ENCODE results near the gene DEDD2.
A peak's percentile ranks its signal among the peaks of the same experiment; 100 is the strongest.

Gene DEDD2

DNA sequence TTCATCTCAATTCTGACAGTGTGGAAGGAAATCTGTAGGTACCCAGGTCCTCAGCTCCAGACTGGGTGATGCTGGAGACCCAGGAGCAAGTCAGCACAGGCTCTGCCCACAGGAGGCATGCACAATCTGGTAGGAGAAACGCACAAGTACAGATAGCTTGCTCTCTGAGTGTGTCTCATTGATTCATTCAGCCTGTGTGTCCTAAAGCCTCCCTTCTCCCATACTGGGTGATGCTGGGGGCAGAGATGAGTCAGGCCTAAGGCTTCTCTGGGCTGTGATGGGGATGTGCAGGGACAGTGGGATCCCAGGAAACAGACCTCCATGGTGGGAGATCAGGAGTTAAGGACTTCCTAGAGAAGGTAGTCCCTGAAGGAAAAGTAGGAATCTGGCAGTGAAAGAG lies 9.4 kb upstream of the DEDD2 start:
- no peak for DNase-seq

DNA sequence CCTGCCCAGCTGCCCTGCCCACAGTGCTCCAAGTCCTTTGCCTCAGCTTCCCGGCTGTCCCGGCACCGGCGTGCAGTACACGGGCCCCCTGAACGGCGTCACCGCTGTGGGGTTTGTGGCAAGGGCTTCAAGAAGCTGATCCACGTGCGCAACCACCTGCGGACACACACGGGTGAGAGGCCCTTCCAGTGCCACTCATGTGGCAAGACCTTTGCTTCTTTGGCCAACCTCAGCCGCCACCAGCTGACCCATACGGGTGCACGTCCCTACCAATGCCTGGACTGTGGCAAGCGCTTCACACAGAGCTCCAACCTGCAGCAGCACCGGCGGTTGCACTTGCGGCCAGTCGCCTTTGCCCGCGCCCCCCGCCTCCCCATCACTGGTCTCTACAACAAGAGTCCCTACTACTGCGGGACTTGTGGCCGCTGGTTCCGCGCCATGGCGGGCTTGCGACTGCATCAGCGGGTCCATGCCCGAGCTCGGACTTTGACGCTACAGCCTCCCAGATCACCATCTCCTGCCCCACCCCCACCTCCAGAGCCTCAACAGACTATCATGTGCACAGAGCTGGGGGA lies 8.3 kb upstream of the DEDD2 start:
- no peak for DNase-seq

DNA sequence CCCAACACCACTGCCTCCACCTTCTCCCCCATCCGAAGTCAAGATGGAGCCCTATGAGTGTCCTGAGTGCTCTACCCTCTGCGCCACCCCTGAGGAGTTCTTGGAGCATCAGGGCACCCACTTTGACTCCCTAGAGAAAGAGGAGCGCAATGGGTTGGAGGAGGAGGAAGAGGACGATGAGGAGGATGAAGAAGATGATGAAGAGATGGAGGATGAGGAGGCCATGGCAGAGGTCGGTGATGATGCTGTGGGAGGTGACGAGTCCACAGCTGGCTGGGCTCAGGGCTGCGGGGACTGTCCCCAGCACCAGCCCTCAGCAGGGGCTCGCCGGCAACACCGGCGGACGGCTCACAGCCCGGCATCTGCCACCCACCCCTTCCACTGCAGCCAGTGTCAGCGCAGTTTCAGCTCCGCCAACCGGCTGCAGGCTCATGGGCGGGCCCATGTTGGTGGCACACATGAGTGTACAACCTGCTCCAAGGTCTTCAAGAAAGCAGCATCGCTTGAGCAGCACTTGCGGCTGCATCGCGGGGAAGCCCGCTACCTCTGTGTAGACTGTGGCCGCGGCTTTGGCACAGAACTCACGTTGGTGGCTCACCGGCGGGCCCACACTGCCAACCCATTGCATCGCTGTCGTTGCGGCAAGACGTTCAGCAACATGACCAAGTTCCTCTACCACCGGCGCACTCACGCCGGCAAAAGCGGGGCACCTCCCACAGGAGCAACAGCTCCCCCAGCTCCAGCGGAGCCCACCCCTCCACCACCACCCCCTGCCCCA lies 7.7 kb upstream of the DEDD2 start:
- DNase-seq, result no peak

DNA sequence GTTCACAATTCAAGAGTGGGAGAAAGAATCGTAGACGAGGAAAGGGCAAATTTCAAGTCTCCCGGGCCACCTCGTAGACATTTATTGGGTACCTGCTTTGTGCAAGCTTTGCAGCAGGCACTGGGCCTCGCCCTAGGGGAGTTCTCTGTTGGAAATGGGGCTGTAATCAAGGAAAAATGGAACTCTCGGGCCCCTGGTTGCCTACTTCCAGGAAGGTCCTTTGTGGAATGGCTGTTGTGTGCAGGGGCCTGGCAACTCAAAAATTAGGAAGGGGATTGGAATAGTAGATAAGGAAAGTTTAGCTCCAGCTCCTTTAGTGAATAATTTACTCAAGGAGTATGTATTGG lies 3.2 kb upstream of the DEDD2 start:
- DNase-seq, result no peak

DNA sequence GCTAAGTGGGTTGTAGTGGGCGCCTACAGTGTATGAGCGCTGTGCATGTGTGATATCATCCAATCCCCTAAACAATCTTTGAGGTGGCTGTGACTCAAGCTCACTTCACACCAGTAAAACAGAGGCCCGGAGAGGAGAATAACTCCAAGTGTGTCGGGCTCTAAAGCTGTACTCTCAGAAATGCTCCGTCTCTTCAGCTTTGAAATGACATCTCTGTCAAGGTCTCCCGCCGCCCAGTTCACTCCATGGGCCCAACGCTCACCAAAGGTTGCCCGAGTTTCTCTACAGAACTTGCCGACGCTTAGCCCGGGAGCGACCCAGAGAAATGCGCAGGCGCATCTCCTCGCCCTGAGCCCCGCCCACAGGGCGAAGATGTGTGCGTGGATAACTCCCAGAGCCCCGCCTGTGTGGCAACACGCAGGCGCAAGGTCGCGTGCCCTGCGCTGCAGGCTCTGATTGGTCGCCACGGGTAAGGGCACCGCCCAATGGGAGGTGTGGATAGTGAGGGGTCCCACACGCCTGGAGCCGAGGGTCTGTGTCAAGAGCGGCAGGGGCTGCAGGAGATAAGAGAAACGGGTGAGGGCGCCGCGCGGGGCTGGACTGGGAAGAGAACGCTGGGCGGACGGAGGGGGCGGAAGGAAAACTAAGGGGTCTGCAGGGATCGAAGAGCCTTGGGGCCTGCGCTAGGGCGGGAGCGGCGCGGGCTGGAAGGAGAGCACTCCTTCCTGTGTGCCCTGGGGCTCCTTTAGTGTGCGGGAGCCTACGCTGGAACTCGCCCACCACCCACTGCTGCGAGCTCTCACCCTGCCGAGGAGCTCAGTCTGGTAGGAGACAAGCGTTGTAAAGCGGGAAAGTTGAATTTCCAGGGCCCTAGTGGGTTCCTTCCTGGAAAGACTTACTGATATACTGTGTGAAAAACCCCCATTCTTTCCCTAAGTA lies 2.6 kb upstream of the DEDD2 start, which contains the start of gene ZNF526:
Gene ZNF526 (plus strand): TSS at position 501 of the 939 bp plus-strand sequence. CDS start 4,092 bp downstream, outside the sequence.
- DNase-seq, result peak; percentile 94

DNA sequence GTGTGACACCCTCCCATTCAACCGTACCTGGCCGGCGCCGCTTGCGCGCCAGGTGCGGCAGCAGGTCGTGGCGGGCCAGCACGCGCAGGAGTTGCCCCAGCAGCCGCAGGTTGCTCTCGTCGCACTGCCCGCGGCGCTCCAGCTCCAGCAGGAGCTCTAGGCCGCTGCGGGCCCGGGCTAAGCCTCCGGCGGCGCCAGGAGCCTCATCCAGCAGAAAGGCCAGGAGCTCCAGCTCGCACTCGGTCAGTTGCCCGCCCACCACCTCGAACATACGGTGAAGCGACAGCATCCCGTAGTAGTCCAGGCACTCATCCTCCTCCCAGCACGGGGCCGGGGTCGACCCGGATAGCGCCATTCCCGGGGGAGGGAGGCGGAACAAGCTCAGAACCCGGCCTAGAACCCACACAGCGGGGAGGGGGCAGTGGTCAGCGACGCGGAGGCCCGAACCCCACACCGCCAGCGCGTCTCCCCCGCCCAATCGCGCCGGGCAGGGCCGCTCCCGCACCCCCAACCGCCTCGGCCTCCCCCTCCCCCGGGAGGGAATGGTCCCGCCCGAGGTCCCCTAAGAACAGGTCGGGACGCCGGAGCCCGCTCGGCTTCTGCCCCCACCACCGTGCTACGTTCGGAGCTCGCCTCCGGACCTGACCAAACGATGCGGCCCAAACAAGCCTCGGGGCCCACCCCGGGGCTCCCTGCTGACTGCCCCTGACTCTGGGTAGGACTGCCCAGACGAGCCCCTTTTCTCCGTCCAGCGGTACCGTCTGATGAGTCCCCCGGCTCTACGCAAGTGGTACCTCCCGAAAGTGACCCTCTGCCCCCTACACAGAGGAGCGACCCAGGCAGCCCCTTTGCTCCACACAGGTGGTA lies 591 bp downstream of the DEDD2 start:
- DNase-seq, result no peak

DNA sequence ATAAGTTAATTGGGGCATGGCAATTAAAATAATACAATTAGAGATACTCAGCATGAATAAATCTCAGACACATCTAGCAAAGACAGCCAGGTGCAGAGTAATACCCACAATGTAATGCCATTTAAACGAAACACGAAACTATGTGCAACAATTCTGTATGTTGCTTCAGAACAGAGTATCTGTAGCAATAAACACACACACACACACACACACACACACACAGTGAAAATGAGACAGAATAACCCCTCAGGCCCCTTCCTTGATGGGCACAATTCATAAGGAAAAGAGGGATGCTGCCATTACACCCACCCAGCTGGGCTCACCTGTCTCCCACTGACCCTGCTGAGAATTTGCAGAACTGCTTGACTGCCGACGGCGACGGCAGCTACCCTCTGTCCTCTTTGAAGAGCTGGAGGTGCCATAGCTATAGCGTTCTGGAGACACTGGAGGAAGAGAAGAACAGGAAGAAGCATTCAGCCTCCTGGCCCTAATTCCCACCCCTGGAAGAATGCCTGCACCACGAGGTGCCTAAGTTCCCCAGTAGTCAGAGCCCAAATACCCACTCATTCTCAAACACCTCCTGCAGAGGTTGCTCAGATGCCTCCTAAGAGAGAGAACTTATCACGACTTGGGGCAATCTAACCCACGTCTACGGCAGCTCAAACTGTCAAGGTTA lies 2.5 kb downstream of the DEDD2 start:
- DNase-seq, result no peak

DNA sequence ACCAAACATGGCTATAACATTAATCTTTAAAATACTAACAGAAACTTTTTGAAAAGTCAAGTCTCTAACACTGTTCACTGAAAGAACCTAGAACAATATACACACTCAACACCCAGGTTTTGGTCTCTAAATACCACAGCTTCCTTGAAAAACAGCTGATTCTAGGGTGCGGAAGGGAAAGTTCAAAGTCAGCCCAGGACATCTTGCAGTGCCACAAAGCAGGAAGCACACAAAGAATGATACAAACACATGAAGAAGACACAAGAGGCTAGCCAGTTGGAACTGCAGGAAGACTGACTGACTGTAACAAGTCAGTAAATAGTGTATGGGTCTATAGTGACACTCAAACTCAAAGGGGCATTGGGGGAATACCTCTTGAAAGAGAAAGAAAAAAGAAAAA lies 4.6 kb downstream of the DEDD2 start:
- no peak for DNase-seq

DNA sequence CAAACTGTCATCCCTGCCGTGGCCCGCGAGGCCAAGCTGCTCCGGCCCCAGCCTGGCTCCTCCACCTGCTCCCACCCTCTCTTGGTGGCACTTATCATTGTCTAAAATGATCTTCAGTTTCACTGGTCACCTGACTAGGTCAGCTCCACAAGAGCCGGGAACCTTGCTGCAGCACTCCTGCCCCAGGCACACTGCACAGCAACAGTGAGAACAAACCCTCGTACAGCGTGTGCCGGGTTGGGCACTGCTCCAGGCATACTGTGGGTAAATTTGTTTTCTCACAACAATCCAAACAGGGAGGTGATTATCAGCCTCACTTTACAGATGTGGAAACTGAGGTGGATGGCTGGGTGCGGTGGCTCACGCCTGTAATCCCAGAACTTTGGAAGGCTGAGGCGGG lies 8.9 kb downstream of the DEDD2 start:
- DNase-seq, result no peak

DNA sequence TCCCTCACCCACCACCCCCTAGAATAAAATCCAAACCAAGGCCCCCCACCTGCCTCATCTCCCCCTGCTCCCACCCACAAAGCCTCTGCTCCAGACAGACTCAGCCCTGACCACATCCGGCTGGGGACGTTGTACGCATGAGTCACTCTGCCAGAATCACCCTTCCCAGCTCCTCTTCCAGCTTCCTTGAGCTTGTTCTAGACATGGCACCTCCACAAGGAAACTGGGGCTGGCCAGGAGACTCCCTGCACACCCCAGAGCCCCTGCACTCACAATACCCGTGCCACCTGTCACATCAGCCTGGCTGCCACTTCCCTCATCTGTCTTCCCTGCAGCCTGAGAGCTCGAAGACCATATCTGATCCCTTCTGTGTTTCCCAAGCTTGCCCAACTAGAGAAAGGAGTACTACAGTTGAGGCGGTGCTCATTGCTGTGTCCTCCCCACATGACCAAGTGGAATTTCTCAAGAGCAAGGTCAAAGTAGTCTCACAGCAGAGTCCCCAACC lies 9.7 kb downstream of the DEDD2 start:
- no peak for DNase-seq

DNA sequence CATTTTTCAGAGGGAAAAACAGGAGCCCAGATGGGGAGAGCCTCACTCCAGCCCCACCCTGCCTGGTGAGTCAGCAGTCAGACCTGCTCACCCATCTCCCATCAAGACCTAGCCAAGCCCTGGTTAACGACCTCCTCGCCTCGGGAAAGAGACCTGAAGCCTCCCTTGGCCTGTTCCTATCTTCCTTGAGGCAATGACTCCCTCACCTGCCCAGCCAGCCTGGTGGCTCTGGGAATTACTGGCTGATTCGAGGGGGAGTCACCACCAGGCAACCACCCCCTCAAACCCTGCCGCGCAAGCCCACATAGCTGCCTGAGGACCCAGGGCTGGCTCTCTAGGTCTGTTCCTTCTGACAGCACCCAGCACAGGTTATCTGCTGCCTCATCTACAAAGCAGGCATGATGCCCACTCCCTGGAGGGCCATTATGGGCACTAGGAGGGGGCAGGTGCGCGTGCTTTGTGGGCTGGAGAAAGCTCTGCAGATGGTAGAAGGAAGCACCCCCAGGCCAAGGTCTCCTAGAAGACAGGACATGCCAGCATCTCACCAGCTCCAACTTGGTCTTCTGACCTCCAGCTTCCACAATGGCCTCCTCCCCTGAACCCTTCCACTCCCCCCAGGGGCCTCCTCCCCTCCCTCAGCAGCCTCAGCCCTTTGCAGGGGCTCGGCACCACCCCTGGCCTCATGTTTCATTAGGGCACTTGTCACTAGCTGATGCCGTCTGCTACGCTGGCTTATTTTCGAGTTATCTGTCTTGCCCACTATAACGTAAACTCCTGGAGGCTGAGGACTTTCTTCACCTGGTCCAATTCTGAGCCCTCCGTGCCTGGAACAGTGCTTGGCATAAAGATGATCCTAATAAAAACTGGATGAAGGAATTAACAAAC lies 10.4 kb downstream of the DEDD2 start:
- no peak for DNase-seq

DNA sequence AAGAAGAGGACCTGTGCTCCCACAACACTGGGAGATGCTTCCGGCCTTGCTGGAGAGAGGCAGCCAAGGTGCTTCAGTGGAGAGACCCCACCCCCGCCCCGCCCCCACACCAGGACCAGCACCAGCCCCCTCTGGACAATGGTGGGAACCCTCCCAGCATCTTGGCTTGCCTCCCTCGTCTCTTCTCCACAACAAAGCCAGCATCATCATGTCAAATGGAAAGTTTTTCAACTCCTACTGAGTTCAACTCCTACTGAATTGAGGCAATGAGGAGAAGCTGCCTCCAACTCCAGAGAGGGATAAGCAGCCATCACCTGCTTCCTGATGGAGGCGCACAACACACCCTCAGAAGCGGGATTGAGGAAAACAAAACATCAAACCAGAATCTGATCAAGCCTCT lies 12.8 kb downstream of the DEDD2 start:
- no peak for DNase-seq

DNA sequence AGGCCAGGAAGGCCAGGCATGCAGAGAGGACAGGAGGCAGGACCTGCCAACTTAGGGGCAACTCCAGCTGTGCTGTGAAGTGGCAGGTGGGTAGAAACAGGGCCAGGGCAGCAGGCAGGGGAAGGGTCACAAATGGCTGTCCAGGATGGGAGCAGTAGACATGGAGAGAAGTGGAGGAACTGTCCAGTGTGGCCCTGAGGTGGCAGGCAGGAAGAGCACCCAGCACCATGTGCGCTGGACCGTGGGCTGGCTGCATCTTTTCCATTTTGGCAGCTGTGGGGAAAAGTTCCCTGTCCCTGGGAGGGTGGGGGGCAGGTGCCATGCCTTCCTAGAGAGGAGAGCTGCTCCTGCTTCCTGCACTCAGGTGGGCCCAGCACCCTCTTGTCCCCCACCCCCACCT lies 13.8 kb downstream of the DEDD2 start:
- no peak for DNase-seq

DNA sequence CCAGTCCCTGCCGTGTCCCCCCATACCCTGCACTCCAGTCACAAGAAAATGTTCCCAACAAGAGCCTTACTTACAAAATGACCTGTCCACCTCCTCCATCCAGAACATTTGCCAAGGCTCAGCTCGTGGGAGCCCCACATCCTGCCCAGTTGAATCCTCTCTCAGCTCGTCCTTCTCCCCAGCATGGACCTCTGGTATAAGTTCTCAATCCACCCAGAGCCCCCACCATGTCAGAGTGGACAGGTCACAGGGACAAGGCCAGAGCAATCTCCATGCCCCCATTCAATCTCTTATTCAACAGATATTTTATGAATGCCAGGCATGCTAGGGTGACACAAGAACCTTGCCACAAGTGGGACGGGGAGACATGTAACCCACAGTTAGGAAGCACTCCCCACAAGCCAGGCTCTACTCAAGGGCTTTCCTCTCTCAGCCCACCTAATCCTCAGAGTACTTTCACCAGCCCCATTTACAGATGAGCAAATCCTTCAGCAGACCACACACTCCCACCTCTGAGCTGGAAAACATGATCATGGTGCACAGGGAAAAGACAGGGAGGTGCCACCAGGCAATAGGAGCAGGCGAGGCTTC lies 15.1 kb downstream of the DEDD2 start:
- no peak for DNase-seq

DNA sequence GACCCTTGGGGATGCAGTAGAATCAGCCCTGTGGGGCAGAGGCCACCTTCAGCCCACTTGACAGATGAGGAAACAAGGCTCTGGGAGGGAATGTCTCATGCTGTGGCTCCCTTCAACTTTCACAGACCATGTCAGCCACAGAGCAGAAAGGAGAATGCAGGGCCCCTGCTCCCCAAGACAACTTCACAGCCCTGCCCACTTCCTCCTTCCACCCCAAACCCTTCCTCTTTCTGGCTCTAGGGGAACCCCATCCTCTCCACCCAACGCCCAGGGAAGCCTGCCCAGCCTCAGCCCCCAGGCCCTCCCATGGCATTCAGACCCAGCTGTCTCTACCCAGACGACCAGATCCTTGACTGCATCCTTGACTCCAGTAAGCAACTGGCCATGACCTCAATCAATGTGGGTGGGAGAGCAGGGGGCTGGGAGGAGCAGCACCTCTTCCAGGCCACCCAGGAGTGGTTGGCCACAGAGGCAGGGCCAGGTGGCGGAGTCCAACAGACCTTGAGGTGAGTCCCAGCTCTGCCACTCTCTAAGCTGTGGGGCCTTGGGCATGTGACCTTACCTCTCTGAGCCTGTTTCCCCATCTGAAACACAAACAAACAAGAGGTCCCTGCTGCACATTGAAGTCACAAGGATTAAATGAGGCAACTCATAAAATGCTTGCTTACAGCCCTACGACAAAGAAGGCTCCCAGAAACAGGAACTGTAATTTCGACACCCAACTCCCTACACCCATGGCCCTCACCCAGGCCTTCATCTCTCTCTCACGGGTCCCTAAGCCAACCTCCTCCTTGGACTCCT lies 15.8 kb downstream of the DEDD2 start:
- DNase-seq, result no peak

DNA sequence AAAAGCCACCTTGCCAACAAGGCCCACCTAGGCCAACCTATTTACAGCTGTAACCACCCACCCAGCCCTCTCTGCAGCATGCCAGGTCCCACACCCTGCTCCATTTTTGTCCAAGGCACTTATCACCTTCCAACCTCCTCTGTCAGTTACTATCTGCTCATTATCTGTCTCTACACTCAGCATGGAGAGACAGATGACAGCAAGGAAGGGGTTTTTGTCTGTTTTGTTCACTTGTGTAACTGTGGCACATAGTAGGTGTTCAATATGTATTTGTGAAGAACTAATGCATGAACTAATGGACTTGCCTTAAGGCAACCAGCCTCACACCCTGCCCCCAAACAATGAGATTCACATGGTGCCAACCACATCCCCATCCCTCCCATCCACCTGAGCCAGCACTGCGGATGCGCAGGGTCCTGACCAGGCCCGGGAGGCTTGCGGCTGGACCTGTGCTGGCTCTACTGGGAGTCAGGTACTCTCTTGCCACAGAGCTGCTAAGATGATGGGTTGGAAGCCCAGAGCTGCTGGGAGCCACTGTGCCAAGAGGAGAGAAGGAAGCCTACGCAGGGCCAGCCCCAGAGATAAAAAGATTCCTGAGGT lies 17.3 kb downstream of the DEDD2 start:
- DNase-seq, result no peak

DNA sequence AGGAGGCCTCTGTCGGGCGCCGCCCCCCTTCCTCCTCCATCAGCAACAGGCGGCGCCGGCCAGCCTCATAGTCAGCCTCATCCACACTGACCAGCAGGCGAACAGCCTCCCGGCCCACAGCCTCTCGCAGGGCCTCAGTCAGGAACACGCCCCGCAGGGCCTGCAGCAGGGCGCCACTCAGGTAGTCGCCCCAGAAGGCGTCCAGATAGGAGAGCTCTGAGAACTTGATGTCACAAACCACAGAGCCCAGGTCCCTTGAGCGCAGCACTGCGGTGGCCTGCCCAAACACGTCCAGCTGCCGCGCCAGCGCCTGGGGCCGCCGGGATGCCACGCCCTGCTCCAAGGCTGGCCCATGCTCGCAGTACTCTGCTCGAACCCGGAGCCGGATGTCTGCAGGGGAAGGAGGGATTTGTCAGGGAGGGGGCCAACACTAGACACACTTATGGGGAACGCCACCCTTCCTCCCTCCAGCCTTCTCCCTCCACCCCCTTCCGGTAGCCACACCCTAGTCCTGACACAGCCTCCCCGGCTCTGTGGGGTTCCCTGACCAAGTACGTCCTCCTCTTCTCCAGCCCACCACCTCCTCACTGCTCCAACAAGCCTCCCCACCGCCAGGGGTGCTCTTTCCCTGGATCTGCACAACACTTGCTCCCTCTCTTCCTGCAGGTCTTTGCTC lies 17.9 kb downstream of the DEDD2 start:
- no peak for DNase-seq

DNA sequence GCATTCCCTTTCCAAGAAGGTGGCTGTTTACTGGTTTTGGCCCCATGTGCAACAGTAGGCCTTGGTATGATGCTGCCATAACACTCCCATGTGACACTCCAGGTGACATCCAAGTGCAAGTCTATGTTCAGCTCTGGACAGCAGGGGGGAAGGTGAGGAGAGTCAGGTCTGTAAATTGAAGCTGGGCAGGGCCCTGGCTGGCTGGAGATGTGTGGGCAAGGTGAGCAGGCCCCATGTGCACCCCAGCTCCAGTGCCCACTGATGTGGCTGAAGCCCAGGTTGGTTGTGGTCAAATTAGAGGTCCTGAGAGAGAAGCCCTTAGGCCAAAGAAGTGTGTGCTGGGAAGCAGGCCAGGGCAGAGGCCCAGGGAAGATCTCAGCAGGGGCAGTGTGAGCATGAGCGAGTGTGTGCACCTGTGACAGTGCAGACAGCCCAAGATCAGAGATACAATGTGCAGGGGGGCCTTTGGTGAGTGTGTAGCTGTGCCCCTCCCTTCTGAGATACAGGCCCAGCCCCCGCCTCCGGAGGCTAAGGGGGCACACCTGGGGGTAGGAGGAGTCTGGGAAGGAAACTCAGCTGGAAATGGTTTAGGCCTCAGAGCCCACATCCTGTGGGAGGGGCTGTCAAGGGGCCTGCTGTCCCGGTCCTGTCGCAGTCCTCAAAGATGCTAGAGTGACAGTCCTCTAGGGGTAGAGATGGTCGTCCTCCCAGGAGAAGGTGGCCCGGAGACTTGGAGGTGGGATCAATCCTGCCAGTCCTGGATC lies 18.6 kb downstream of the DEDD2 start:
- DNase-seq, result no peak
